Measurements from ENCODE around the gene FBL. TPM values are rescaled to one million over a fixed set of nuclear protein-coding genes. Genes with fewer than 3 reads are reported as not detected.

FBL gene
- total RNA-seq, 1 donor from 2014 or later = 420 TPM

GRCh38 chr19:39824143-39825092 is 21.8 kb downstream of the FBL start:
- DNase-seq = peak; percentile 67
- ChIA-PET POLR2A (interaction anchor here (1.3 to 2.5 kb wide), 3 partner anchors 9 to 21 kb away, joined by 3 to 15 read pairs (median 3); partner anchors contain the start of gene DYRK1B), CTCF (interaction anchor here (1.7 kb wide), 1 partner anchor 32 kb away, joined by 5 read pairs; no protein-coding TSS in a partner anchor)
- peak; percentile 98 for ATAC-seq (ENCODE audit: low read depth)
- intact Hi-C loops (cut with micrococcal nuclease) = loop anchor here (1.0 to 2.0 kb wide), 6 partner anchors 9 to 524 kb away; partner anchors contain the start of genes C19orf47, FBL, PLD3 and PSMC4
- Mint-ChIP-seq H3K4me3 (no peak overlapping the region), H3K27me3 (no peaks in the 10 kb centered on the region), H3K27ac (no peak overlapping the region), H3K9me3 (no peaks in the 10 kb centered on the region), H3K4me1 (peaks cover 12% of the 10 kb centered on the region), H3K36me3 (ENCODE audit: low read depth) (peaks cover 32% of the 10 kb centered on the region)
- no peak for TF ChIP-seq CTCF (IDR thresholded peaks at IDR 0.05)

- no peaks in the 10 kb centered on the region for H3K27me3 Mint-ChIP-seq
- H3K9me3 Mint-ChIP-seq = no peaks in the 10 kb centered on the region
- ATAC-seq (ENCODE audit: low read depth) (no peak), DNase-seq (no peak)
- intact Hi-C loops (cut with micrococcal nuclease) = loop anchor here (1.0 to 2.0 kb wide), 6 partner anchors 10 to 525 kb away; partner anchors contain the start of genes C19orf47, FBL, PLD3 and PSMC4
- TF ChIP-seq CTCF (IDR thresholded peaks at IDR 0.05) = no peak
- H3K4me1 Mint-ChIP-seq = peaks cover 15% of the 10 kb centered on the region
- CTCF ChIA-PET = interaction anchor here (1.7 kb wide), 1 partner anchor 31 kb away, joined by 5 read pairs; no protein-coding TSS in a partner anchor
- peaks cover 26% of the 10 kb centered on the region for H3K36me3 Mint-ChIP-seq (ENCODE audit: low read depth)
- POLR2A ChIA-PET = interaction anchor here (1.3 to 2.5 kb wide), 2 partner anchors 10 to 17 kb away, joined by 3 to 15 read pairs; partner anchors contain the start of gene DYRK1B
- H3K27ac Mint-ChIP-seq = no peak overlapping the region
- no peak overlapping the region for H3K4me3 Mint-ChIP-seq
These were observed 22.5 kb downstream of the FBL start for GRCh38 chr19:39823686-39824085.

DNA sequence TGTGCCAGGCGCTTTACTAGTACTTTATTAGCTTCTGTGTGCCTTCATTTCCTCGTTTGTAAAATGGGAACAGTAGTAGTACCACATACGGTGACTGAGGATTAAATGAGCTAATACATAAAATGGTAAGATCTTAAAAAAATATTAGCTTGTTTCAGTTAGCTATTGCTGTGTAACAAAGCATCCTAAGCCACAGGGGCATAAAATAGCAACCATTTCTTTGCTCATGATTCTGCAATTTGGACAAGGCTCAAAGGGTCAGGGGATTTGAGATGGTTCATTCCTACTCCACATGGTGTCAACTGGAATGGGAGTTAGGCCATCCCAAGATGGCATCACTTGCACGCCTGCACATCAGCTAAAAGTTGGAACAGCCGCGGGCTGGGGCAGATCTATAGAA is 25.5 kb downstream of the FBL start:
- Mint-ChIP-seq H3K36me3 (ENCODE audit: low read depth) (peaks cover 14% of the 10 kb centered on the region), H3K4me3 (no peak overlapping the region), H3K27me3 (no peaks in the 10 kb centered on the region), H3K4me1 (peaks cover 15% of the 10 kb centered on the region), H3K9me3 (no peaks in the 10 kb centered on the region), H3K27ac (no peak overlapping the region)
- ChIA-PET CTCF (no interaction called here), POLR2A (interaction anchor here (0.5 kb wide), 1 partner anchor 1173 kb away, joined by 4 read pairs; the partner anchor contains the start of gene ACTN4)
- ATAC-seq (ENCODE audit: low read depth) = no peak
- no peak for TF ChIP-seq CTCF (IDR thresholded peaks at IDR 0.05)
- no peak for DNase-seq
- intact Hi-C loops (cut with micrococcal nuclease) = no loop called here

DNA sequence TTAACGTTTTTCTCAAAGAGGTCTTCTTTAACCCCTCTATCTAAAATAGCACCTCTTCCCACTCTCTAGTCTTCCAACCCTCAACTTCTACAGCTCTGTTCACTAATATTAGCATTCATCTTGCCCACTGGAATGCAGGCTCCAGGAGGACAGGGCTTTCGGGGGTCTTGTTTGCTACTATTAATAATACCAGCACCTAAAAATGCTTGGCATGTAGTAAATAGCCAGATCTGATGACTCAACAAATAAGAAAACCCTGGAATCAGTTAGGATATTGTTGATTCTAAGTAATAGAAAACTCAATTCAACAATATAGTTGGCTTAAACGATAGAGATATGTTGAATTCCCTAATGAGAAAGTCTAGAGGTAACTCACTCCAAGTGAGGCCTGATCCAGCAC is 26.4 kb downstream of the FBL start:
- TF ChIP-seq CTCF (IDR thresholded peaks at IDR 0.05) = no peak
- Mint-ChIP-seq H3K9me3 (no peaks in the 10 kb centered on the region), H3K36me3 (ENCODE audit: low read depth) (peaks cover 14% of the 10 kb centered on the region), H3K27ac (no peak overlapping the region), H3K4me1 (peaks cover 15% of the 10 kb centered on the region), H3K27me3 (no peaks in the 10 kb centered on the region), H3K4me3 (no peak overlapping the region)
- ChIA-PET CTCF (interaction anchor here (1.0 kb wide), 1 partner anchor 24 kb away, joined by 3 read pairs; no protein-coding TSS in a partner anchor), POLR2A (no interaction called here)
- DNase-seq (no peak), ATAC-seq (ENCODE audit: low read depth) (no peak)
- intact Hi-C loops (cut with micrococcal nuclease) = no loop called here

DNA sequence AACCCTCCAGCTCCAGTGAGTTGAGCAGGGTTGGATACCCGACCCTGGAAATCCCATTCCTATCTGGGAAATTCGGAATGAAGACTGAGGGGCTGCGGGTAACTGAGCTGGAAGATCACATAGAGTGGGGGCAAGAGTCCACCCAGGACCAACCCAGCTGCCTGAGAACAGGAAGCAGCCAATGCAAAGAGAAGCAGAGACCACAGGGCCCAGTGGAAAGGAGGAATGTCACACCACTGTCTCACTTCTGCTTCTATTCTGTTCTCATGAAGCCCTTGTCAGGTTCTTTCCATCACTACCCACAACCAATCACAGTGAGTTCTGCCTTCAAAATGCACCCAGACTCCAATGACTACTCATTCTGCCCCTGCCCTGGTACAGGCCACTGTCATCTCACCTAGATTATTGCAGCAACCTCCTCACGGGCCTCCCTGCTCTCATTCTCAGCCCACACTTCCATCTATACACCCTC is 27.5 kb downstream of the FBL start:
- ChIA-PET POLR2A (no interaction called here), CTCF (interaction anchor here (1.1 kb wide), 1 partner anchor 151 kb away, joined by 3 read pairs; no protein-coding TSS in a partner anchor)
- no peaks in the 10 kb centered on the region for H3K9me3 Mint-ChIP-seq
- ATAC-seq (ENCODE audit: low read depth) (peak; percentile 91), DNase-seq (no peak)
- no peaks in the 10 kb centered on the region for H3K27me3 Mint-ChIP-seq
- no peak overlapping the region for H3K4me3 Mint-ChIP-seq
- H3K4me1 Mint-ChIP-seq = peaks cover 15% of the 10 kb centered on the region
- intact Hi-C loops (cut with micrococcal nuclease) = no loop called here
- no peak for TF ChIP-seq CTCF (IDR thresholded peaks at IDR 0.05)
- H3K36me3 Mint-ChIP-seq (ENCODE audit: low read depth) = peaks cover 16% of the 10 kb centered on the region
- H3K27ac Mint-ChIP-seq = peak overlapping the region; percentile 53
